CD4-positive, alpha-beta T cell (primary cell): ENCODE data around the gene CELF4. TPM values are rescaled to one million over a fixed set of nuclear protein-coding genes. Genes with fewer than 3 reads are reported as not detected.

Experiments used
- ATAC-seq: fragments of 200-7000 bp; cut with Tn5 transposase; one replicate; pipeline ENCODE4 v1.10.0; 2022; ENCODE audit warnings: mild to moderate bottlenecking; ENCODE audit not compliant: poor library complexity
- CTCF ChIA-PET: fragments of 350-600 bp; sonication (Branson Sonifier 250); formaldehyde crosslinking; loops from one replicate; lab custom pipeline; 2021; ENCODE audit warnings: antibody characterized with exemption, inconsistent platforms; lab: Charles Lee
- POLR2A ChIA-PET: fragments of 350-600 bp; sonication (Branson Sonifier 250); formaldehyde crosslinking; loops from one replicate; lab custom pipeline; 2021; ENCODE audit warnings: antibody characterized with exemption, inconsistent platforms; lab: Charles Lee
- DNase-seq, 14 experiments: peaks; one replicate each; pipeline ENCODE4 v3.0.0-alpha.2; 2013 to 2020; ENCODE audit warnings: mixed read lengths in 2 of 14
- H3K27ac ChIP-seq, 2 donors: one replicate each; pipeline versions ENCODE4 v1.5.1 to v1.7.0; 2013; ENCODE audit warnings: low read length in 2 of 2, low read depth in 1 of 2, mild to moderate bottlenecking in 1 of 2
- H3K27me3 ChIP-seq, 2 experiments: 1 replicate in 1 of 2; 2 replicates in 1 of 2; pipeline versions ENCODE4 v1.6.1 to v1.7.0; 2013; ENCODE audit warnings: low read length in 2 of 2, control low read depth in 1 of 2, mild to moderate bottlenecking in 1 of 2, moderate library complexity in 1 of 2; ENCODE audit not compliant: insufficient read depth in 2 of 2, control insufficient read depth in 1 of 2
- H3K36me3 ChIP-seq: one replicate; pipeline ENCODE4 v1.6.1; 2013; ENCODE audit warnings: low read length, control low read depth; ENCODE audit not compliant: insufficient read depth
- H3K4me1 ChIP-seq: one replicate; pipeline ENCODE4 v1.6.1; 2013; ENCODE audit warnings: low read length, control low read depth; ENCODE audit not compliant: insufficient read depth
- H3K4me3 ChIP-seq: one replicate; pipeline ENCODE4 v1.5.1; 2013; ENCODE audit warnings: mild to moderate bottlenecking, low read length, moderate library complexity
- H3K9me3 ChIP-seq, 2 experiments: 1 replicate in 1 of 2; 2 replicates in 1 of 2; pipeline versions ENCODE4 v1.6.1 to v1.7.0; 2013; ENCODE audit warnings: low read length in 2 of 2, mild to moderate bottlenecking in 2 of 2, control low read depth in 1 of 2, moderate library complexity in 1 of 2; ENCODE audit not compliant: control insufficient read depth in 1 of 2, insufficient read depth in 1 of 2
- H3K27ac Mint-ChIP-seq: one replicate; pipeline ENCODE4 v1.8.0; 2020; ENCODE audit warnings: mixed read lengths
- H3K27me3 Mint-ChIP-seq: one replicate; pipeline ENCODE4 v1.8.0; 2021; ENCODE audit warnings: mixed read lengths
- H3K36me3 Mint-ChIP-seq: one replicate; pipeline ENCODE4 v1.8.0; 2021; ENCODE audit warnings: low read depth, mixed read lengths
- H3K4me1 Mint-ChIP-seq: one replicate; pipeline ENCODE4 v1.8.0; 2021; ENCODE audit warnings: low read depth, mixed read lengths
- H3K4me3 Mint-ChIP-seq: one replicate; pipeline ENCODE4 v1.8.0; 2020; ENCODE audit warnings: mild to moderate bottlenecking, mixed read lengths
- H3K9me3 Mint-ChIP-seq: one replicate; pipeline ENCODE4 v1.8.0; 2020; ENCODE audit warnings: mixed read lengths
- intact Hi-C, 2 experiments: fragments of 100-400 bp; cut with DNase I in 1 of 2; cut with micrococcal nuclease in 1 of 2; formaldehyde crosslinking; loops; one replicate each; pipeline versions ENCODE4 v1.15.1 to v1.9.0; 2023 to 2025; cut with DNase I, micrococcal nuclease
- total RNA-seq, 174 experiments: library from RNA in 2 of 174; stranded (reverse) in 2 of 174; gene quantifications; one replicate each; pipeline ENCODE4 v1.2.3 and lab custom pipeline; 2021 to 2026
- TF ChIP-seq, protein P1 (sequence below): fragments of 200-600 bp; IDR thresholded peaks from one replicate; pipeline ENCODE4 v1.8.0; 2022; ENCODE audit warnings: antibody characterized with exemption, mild to moderate bottlenecking

CELF4 gene
- total RNA-seq, 2 experiments from 2014 or later = not detected

DNA sequence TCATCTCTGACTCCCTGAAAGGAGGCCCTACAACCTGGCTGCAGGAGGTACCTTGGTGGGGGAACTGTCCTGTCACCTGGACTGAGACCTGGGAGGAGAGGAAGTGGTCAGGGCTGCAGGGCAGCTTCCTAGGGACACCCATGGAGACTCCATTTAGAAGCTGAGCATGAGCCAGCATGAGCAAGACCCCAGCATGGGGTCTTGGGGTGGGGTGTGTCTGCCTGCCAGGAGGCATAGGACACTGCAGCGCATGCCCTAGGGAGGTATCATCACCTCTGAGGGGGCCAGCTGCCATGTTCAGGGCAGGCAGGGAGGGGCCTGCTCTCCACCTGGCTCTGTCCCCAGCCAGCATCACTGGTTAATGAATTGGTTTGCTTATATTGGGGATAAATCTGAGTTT lies 249.7 kb downstream of the CELF4 start:
- Mint-ChIP-seq H3K36me3 (no peaks in the 10 kb centered on the region), H3K27ac (no peak overlapping the region), H3K4me3 (no peak overlapping the region), H3K4me1 (no peaks in the 10 kb centered on the region), H3K9me3 (no peaks in the 10 kb centered on the region), H3K27me3 (no peaks in the 10 kb centered on the region)
- intact Hi-C loops = no loop called here
- H3K36me3 ChIP-seq = no peaks in the 10 kb centered on the region
- no peak overlapping the region for H3K4me3 ChIP-seq
- POLR2A ChIA-PET = no interaction called here
- no peak overlapping the region for H3K27ac ChIP-seq
- no peak for ATAC-seq
- H3K4me1 ChIP-seq = no peaks in the 10 kb centered on the region
- H3K9me3 ChIP-seq = peaks cover 0 to 5% of the 10 kb centered on the region in 2 experiments
- CTCF ChIA-PET = no interaction called here
- TF ChIP-seq, protein P1, sequence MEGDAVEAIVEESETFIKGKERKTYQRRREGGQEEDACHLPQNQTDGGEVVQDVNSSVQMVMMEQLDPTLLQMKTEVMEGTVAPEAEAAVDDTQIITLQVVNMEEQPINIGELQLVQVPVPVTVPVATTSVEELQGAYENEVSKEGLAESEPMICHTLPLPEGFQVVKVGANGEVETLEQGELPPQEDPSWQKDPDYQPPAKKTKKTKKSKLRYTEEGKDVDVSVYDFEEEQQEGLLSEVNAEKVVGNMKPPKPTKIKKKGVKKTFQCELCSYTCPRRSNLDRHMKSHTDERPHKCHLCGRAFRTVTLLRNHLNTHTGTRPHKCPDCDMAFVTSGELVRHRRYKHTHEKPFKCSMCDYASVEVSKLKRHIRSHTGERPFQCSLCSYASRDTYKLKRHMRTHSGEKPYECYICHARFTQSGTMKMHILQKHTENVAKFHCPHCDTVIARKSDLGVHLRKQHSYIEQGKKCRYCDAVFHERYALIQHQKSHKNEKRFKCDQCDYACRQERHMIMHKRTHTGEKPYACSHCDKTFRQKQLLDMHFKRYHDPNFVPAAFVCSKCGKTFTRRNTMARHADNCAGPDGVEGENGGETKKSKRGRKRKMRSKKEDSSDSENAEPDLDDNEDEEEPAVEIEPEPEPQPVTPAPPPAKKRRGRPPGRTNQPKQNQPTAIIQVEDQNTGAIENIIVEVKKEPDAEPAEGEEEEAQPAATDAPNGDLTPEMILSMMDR = no peak
- DNase-seq = no peak
- H3K27me3 ChIP-seq = no peaks in the 10 kb centered on the region

DNA sequence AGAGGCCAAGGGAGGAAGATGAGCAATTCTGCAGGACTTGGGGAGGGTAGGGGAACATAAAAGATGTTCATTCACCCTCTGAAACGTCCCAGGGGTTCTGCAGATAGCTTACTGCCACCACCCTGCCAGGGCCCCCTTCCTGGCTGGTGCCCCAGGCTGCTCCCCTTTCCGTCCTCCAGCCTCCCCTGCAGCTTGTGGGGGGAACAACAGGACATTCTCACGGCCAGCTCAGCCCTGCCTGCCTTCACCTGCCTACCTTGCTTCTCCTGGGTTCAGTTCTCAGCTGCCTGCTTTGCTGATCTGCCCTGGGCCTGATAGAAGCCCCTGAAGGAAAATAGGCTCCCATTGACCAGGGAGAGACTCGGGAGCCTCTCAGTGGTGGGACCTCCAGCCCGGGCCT lies 251.1 kb downstream of the CELF4 start:
- Histone ChIP-seq H3K4me1 (no peaks in the 10 kb centered on the region), H3K4me3 (no peak overlapping the region), H3K27ac (no peak overlapping the region), H3K9me3 (peaks cover 0 to 5% of the 10 kb centered on the region in 2 experiments), H3K36me3 (no peaks in the 10 kb centered on the region), H3K27me3 (no peaks in the 10 kb centered on the region)
- no peaks in the 10 kb centered on the region for H3K36me3 Mint-ChIP-seq
- POLR2A ChIA-PET = no interaction called here
- H3K27me3 Mint-ChIP-seq = no peaks in the 10 kb centered on the region
- TF ChIP-seq, protein P1 = no peak
- no peaks in the 10 kb centered on the region for H3K9me3 Mint-ChIP-seq
- DNase-seq = no peak
- no peaks in the 10 kb centered on the region for H3K4me1 Mint-ChIP-seq
- CTCF ChIA-PET = no interaction called here
- H3K4me3 Mint-ChIP-seq = no peak overlapping the region
- no peak for ATAC-seq
- H3K27ac Mint-ChIP-seq = no peak overlapping the region
- intact Hi-C loops = no loop called here

DNA sequence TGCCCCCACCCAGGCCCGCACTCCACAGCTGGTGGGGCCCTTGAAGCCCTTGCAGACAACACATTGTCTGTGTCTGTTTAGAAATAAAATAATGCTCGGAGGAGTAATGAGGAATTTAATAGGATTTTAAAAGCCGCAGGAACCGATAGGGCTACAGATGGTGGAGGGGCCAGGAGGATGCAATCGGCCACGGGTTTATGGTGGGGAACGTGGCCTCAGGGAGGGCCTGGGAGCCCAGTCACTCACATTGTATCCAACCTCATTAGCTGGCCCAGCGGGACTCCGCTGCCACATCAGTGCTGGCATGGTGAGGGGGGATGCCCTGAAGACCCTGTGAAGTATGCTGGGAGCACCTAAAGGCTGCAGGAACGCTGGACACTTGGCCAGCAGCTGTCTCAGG lies 252.0 kb downstream of the CELF4 start:
- Histone ChIP-seq H3K9me3 (peaks cover 0 to 5% of the 10 kb centered on the region in 2 experiments), H3K27ac (no peak overlapping the region), H3K4me1 (no peaks in the 10 kb centered on the region), H3K4me3 (no peak overlapping the region), H3K27me3 (no peaks in the 10 kb centered on the region), H3K36me3 (no peaks in the 10 kb centered on the region)
- Mint-ChIP-seq H3K27me3 (no peaks in the 10 kb centered on the region), H3K4me3 (no peak overlapping the region), H3K36me3 (no peaks in the 10 kb centered on the region), H3K9me3 (no peaks in the 10 kb centered on the region), H3K27ac (no peak overlapping the region), H3K4me1 (no peaks in the 10 kb centered on the region)
- DNase-seq (no peak), ATAC-seq (no peak)
- intact Hi-C loops = no loop called here
- ChIA-PET POLR2A (no interaction called here), CTCF (interaction anchor here (0.6 kb wide), 1 partner anchor 753 kb away, joined by 3 read pairs; no protein-coding TSS in a partner anchor)
- TF ChIP-seq, protein P1 = no peak
